ENCODE measurements around the gene KLHL21. TPM values are rescaled to one million over a fixed set of nuclear protein-coding genes. Genes with fewer than 3 reads are reported as not detected.
A peak's percentile ranks its signal among the peaks of the same experiment; 100 is the strongest.
"Not testable (repeated sequence)": the region's sequence is repeated elsewhere in the genome, so short reads cannot be mapped to it uniquely, and the experiment has no call there.

Gene KLHL21
- total and polyA plus RNA-seq, 12 donors = 20.4 to 93.3 (median 69.6) TPM

DNA sequence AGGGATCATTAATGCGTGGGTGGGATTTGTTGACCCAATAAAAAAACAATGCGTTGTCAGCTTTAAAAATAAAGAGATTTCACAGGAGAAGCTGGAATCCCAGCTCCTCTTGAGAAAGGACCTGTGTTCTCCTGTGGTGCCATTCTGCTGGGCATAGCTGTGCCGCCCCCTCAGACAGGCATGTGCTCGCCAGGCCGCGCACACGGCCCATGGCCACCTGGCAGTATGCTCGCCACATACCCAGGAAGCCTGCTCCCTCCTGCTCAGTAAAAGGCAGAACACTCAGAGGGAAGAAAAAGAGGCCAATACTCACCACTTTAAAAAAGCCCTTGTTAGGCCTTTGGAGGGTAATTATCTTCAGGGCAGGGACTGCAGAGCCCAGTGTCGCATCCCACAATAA lies 35.1 kb upstream of the KLHL21 start:
- DNase-seq (no peak), ATAC-seq (no peak)
- 91 to 93% methylated on average over 9 of the region's 9 CpGs for WGBS, 2 donors
- Histone ChIP-seq H3K4me3 (no peak overlapping the region), H3K9me3 (no peaks in the 10 kb centered on the region), H3K36me3 (peaks cover 3 to 100% (median 61%) of the 10 kb centered on the region in 9 donors), H3K27ac (peak overlapping the region in 6 of 10 donors; percentile 39 to 74 (median 60)), H3K4me1 (peaks cover 0 to 12% (median 0%) of the 10 kb centered on the region in 9 donors), H3K27me3 (no peaks in the 10 kb centered on the region)
- intact Hi-C loops (cut with DNase I) = loop anchor here in 3 of 10 donors (5.0 to 10.0 kb wide), 3 partner anchors 80 to 153 kb away; partner anchors contain the start of genes TAS1R1 (in 2 of the 3) and NOL9 (in 1 of the 3)
- TF ChIP-seq, protein P1, sequence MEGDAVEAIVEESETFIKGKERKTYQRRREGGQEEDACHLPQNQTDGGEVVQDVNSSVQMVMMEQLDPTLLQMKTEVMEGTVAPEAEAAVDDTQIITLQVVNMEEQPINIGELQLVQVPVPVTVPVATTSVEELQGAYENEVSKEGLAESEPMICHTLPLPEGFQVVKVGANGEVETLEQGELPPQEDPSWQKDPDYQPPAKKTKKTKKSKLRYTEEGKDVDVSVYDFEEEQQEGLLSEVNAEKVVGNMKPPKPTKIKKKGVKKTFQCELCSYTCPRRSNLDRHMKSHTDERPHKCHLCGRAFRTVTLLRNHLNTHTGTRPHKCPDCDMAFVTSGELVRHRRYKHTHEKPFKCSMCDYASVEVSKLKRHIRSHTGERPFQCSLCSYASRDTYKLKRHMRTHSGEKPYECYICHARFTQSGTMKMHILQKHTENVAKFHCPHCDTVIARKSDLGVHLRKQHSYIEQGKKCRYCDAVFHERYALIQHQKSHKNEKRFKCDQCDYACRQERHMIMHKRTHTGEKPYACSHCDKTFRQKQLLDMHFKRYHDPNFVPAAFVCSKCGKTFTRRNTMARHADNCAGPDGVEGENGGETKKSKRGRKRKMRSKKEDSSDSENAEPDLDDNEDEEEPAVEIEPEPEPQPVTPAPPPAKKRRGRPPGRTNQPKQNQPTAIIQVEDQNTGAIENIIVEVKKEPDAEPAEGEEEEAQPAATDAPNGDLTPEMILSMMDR (IDR thresholded peaks at IDR 0.05) = no peak

DNA sequence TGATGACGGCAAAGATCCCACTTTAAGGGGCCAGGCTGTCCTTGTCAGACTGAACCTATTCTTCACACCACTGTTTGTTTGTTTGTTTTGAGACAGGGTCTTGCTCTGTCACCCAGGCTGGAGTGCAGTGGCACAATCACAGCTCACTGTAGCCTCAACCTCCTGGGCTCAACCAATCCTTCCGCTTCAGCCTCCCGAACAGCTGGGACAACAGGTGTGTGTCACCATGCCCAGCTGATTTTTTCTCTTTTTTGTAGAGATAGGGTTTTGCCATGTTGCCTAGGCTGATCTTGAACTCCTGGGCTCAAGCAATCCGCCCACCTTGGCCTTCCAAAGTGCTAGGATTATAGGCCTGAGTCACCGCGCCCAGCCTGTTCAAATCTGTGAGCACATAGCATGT lies 34.1 kb upstream of the KLHL21 start:
- intact Hi-C loops (cut with DNase I) = loop anchor here in 3 of 10 donors (5.0 to 10.0 kb wide), 3 partner anchors 79 to 152 kb away; partner anchors contain the start of genes TAS1R1 (in 2 of the 3) and NOL9 (in 1 of the 3)
- not testable (repeated sequence) for H3K27me3 ChIP-seq, H3K27ac ChIP-seq, ATAC-seq, H3K4me3 ChIP-seq, DNase-seq, H3K9me3 ChIP-seq
- Histone ChIP-seq H3K36me3 (peaks cover 7 to 100% (median 57%) of the 10 kb centered on the region in 9 donors), H3K4me1 (peaks cover 0 to 12% (median 0%) of the 10 kb centered on the region in 9 donors)
- 88 to 95% methylated on average over 6 of the region's 6 CpGs for WGBS, 2 donors

DNA sequence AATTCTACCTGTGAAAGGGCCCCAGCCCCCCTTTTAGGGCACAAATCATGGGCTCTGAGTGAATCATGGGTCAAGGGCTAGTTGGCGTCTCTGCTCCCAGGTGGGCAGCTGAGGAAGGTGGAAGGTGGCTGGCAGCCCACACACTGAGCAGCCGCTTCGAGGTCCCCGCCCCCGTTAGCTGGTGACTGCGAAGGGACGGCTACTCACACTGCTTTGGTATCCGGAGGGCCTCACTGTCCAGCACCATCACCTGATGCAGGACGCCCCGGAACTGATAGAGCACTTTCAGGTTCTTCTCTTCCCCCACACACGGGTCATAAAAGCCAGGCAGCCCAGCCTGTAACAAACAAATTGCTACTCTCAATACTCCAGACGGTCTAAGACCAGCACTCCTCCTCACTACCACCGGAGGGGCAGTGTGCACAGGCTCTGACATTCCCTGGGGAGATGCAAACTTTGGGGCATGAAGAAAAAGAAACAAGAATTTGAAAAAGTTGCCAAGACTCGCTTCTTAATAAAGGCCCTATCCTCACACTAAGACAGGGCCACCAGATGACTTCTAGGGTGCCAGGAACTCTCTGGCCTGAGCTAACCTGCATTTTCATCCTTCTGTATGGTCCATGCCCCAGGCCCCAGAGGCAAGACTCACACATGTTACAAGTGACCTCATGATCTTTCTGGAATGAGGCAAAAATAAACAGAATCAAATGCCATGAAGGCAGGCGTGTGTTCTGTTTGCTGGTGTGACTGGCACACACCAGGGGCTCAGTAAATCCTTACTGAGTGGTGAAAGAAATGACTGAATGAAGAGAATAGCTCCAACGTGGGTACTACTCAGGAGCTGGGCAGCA lies 33.5 kb upstream of the KLHL21 start:
- Histone ChIP-seq H3K9me3 (no peaks in the 10 kb centered on the region), H3K4me1 (peaks cover 0 to 12% (median 0%) of the 10 kb centered on the region in 9 donors), H3K27ac (no peak overlapping the region), H3K36me3 (peaks cover 7 to 100% (median 57%) of the 10 kb centered on the region in 9 donors), H3K27me3 (no peaks in the 10 kb centered on the region), H3K4me3 (no peak overlapping the region)
- intact Hi-C loops (cut with DNase I) = loop anchor here in 3 of 10 donors (5.0 to 10.0 kb wide), 3 partner anchors 79 to 151 kb away; partner anchors contain the start of genes TAS1R1 (in 2 of the 3) and NOL9 (in 1 of the 3)
- TF ChIP-seq, protein P1 (IDR thresholded peaks at IDR 0.05) = no peak
- DNase-seq = no peak
- ATAC-seq = no peak
- 81 to 82% methylated on average over 16 of the region's 16 CpGs for WGBS, 2 donors

DNA sequence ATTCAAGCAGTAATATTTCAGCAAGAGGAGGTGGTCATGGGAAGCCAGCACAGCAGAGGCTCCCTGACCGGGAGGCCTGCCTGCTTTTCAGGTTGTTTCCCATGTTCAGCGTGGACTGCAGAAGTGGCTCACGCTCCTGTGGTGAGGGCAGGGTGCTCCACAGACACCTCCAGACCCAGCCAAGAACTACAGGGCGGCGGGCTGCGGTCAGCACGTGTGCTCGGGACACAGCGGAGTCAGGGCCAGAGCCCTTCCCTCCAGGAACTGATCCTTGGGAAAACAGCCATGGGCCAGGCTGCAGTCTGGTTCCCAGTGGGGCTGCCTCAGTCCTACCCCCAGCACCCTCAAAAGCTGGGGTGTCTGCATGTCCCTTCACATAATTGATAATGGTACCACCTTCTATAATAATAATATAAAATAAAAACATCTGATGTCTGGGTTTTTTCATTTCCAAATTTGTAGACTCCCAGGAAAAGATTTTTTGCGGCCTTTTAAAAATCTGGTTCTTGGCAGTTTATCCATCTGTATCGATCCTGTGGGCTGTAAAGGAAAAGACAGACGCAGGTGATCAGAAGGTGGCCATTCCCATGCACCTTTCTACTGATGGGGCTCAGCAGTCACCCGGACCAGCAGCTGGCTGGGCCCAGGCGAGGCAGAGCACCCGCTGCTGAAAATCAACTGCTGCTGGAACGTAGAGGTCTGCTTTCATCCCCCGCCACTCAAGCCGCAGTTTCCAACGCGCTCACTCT lies 32.7 kb upstream of the KLHL21 start:
- Histone ChIP-seq H3K9me3 (no peaks in the 10 kb centered on the region), H3K4me1 (peaks cover 0 to 12% (median 0%) of the 10 kb centered on the region in 9 donors), H3K27me3 (no peaks in the 10 kb centered on the region), H3K36me3 (peaks cover 7 to 100% (median 53%) of the 10 kb centered on the region in 9 donors), H3K4me3 (no peak overlapping the region), H3K27ac (peak overlapping the region in 2 of 10 donors; percentile 2 to 60)
- intact Hi-C loops (cut with DNase I) = loop anchor here in 3 of 10 donors (5.0 to 10.0 kb wide), 3 partner anchors 78 to 151 kb away; partner anchors contain the start of genes TAS1R1 (in 2 of the 3) and NOL9 (in 1 of the 3)
- 85 to 91% methylated on average over 20 of the region's 20 CpGs for WGBS, 2 donors
- TF ChIP-seq, protein P1 (IDR thresholded peaks at IDR 0.05) = no peak
- ATAC-seq = peak in 2 of 8 donors; percentile 4 to 13
- no peak for DNase-seq
